Measurements from ENCODE around the gene AHI1. TPM values are rescaled to one million over a fixed set of nuclear protein-coding genes. Genes with fewer than 3 reads are reported as not detected.

The AHI1 gene
- total RNA-seq, 1 experiment from 2014 or later, result 26.5 TPM

DNA sequence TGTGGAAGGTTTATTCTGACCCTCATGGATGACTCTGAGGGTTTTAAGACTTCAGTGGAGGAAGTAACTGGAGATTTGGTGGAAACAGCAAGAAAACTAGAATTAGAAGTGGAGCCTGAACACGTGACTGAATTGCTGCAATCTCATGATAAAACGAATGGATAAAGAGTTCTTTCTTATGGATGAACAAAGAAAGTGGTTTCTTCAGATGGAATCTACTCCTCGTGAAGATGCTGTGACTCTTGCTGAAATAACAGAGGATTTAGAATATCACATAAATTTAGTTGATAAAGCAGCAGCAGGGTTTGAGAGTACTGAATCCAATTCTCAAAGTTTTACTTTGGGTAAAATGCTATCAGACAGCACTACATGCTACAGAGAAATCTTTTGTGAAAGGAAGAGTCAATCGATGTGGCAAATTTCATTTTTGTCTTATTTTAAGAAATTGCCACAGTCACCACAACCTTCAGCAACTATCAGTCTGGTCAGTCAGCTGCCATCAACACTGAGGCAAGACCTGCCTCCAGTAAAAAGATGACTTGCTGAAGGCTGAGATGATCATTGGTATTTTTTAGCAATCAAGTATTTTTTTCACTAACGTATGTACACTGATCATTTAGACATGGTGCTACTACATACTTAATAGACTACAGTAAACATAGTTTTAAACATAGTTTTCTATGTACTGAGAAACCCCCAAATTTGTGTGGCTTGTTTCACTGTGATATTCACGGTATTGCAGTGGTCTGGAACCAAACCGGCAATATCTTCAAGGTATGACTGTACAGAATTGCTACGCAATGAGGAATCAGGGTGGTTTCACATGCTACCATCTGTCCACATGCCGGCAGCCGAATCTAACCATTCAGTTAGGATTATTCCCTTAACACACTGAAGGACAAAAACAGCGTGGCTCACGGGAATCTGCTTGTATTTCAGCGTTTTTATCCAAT lies 167.4 kb downstream of the AHI1 start:
- intact Hi-C loops (cut with micrococcal nuclease), result no loop called here
- Mint-ChIP-seq H3K36me3 (ENCODE audit: insufficient read depth, unreplicated experiment) (peaks cover 13% of the 10 kb centered on the region), H3K27ac (ENCODE audit: low read depth, unreplicated experiment) (no peak overlapping the region), H3K4me3 (ENCODE audit: unreplicated experiment) (no peak overlapping the region), H3K4me1 (ENCODE audit: insufficient read depth, unreplicated experiment) (no peaks in the 10 kb centered on the region), H3K27me3 (ENCODE audit: insufficient read depth, unreplicated experiment) (no peaks in the 10 kb centered on the region), H3K9me3 (ENCODE audit: unreplicated experiment) (no peaks in the 10 kb centered on the region)
- DNase-seq (ENCODE audit: unreplicated experiment), result no peak
- BruUV-seq (replicated peaks), result no TSS peak
- ChIA-PET POLR2A (interaction anchor here (0.7 to 1.1 kb wide), 2 partner anchors 9 to 40 kb away, joined by 3 to 4 read pairs; no protein-coding TSS in a partner anchor), CTCF (no interaction called here)
- TF ChIP-seq, protein P1, sequence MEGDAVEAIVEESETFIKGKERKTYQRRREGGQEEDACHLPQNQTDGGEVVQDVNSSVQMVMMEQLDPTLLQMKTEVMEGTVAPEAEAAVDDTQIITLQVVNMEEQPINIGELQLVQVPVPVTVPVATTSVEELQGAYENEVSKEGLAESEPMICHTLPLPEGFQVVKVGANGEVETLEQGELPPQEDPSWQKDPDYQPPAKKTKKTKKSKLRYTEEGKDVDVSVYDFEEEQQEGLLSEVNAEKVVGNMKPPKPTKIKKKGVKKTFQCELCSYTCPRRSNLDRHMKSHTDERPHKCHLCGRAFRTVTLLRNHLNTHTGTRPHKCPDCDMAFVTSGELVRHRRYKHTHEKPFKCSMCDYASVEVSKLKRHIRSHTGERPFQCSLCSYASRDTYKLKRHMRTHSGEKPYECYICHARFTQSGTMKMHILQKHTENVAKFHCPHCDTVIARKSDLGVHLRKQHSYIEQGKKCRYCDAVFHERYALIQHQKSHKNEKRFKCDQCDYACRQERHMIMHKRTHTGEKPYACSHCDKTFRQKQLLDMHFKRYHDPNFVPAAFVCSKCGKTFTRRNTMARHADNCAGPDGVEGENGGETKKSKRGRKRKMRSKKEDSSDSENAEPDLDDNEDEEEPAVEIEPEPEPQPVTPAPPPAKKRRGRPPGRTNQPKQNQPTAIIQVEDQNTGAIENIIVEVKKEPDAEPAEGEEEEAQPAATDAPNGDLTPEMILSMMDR (IDR thresholded peaks at IDR 0.05; ENCODE audit: unreplicated experiment), result no peak

DNA sequence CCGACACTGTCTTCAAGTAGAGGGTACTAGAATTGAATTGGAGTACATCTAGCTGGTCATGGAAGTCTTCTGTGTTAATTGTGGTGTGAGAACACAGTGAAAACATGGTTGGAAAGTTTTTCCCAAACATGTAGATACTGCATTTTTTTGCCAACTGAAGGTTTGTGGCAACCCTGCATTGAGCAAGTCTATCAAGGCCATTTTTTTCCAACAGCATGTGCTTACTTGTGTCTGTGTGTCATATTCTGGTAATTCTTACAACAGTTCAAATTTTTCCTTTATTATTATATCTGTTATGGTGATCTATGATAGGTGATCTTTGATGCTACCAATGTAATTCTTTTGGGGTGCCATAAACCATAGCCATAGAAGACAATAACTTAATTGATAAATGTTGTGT lies 169.4 kb downstream of the AHI1 start:
- H3K4me3 Mint-ChIP-seq (ENCODE audit: unreplicated experiment), result no peak overlapping the region
- H3K9me3 Mint-ChIP-seq (ENCODE audit: unreplicated experiment), result no peaks in the 10 kb centered on the region
- no peak overlapping the region for H3K27ac Mint-ChIP-seq (ENCODE audit: low read depth, unreplicated experiment)
- BruUV-seq (replicated peaks), result no TSS peak
- ChIA-PET POLR2A (no interaction called here), CTCF (no interaction called here)
- intact Hi-C loops (cut with micrococcal nuclease), result no loop called here
- H3K36me3 Mint-ChIP-seq (ENCODE audit: insufficient read depth, unreplicated experiment), result peaks cover 15% of the 10 kb centered on the region
- DNase-seq (ENCODE audit: unreplicated experiment), result no peak
- no peaks in the 10 kb centered on the region for H3K4me1 Mint-ChIP-seq (ENCODE audit: insufficient read depth, unreplicated experiment)
- H3K27me3 Mint-ChIP-seq (ENCODE audit: insufficient read depth, unreplicated experiment), result no peaks in the 10 kb centered on the region
- TF ChIP-seq, protein P1 (IDR thresholded peaks at IDR 0.05; ENCODE audit: unreplicated experiment), result no peak

DNA sequence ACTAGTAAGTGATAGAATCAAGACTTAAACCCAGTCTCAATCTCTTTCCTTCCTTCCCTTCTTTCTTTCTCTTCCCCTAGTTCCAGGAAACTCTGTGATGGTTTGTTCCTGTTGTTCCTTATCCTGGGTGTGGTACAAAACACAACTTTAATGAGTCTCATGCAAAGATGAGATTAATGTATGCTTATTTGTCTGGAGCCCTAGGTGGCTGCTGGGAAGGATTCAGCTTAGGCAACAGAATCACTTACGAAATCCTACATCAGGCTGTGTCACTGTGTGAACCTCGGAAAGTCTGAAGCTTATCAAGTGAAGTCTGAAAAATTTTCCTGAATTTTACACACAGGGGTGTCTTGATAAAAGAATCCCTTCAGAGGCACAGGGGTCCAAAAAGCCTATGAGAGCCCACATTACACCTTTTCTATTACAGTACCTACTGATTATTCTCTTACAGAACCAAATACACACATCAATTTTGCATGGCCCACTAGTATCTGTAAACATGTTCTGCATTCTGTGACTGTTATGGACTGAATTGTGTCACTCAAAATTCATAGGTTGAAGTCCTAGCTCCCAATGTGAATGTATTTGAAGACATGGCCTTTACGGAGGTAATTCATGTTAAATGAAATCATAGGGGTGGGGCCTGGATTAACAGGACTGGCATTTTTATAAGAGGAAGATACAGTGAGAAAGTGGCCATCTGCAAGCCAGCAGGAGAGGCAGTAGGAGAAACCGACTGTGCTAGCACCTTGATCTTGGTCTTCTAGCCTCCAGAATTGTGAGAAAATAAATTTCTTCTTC lies 171.7 kb downstream of the AHI1 start:
- peak overlapping the region; percentile 16 for H3K27ac Mint-ChIP-seq (ENCODE audit: low read depth, unreplicated experiment)
- intact Hi-C loops (cut with micrococcal nuclease), result no loop called here
- no peaks in the 10 kb centered on the region for H3K9me3 Mint-ChIP-seq (ENCODE audit: unreplicated experiment)
- ChIA-PET POLR2A (no interaction called here), CTCF (interaction anchor here (0.6 to 0.7 kb wide), 3 partner anchors 35 to 186 kb away, joined by 3 to 4 read pairs (median 3); no protein-coding TSS in a partner anchor)
- TF ChIP-seq, protein P1 (IDR thresholded peaks at IDR 0.05; ENCODE audit: unreplicated experiment), result no peak
- no TSS peak for BruUV-seq (replicated peaks)
- H3K4me1 Mint-ChIP-seq (ENCODE audit: insufficient read depth, unreplicated experiment), result no peaks in the 10 kb centered on the region
- H3K27me3 Mint-ChIP-seq (ENCODE audit: insufficient read depth, unreplicated experiment), result no peaks in the 10 kb centered on the region
- H3K4me3 Mint-ChIP-seq (ENCODE audit: unreplicated experiment), result no peak overlapping the region
- peaks cover 15% of the 10 kb centered on the region for H3K36me3 Mint-ChIP-seq (ENCODE audit: insufficient read depth, unreplicated experiment)
- DNase-seq (ENCODE audit: unreplicated experiment), result peak; percentile 18

DNA sequence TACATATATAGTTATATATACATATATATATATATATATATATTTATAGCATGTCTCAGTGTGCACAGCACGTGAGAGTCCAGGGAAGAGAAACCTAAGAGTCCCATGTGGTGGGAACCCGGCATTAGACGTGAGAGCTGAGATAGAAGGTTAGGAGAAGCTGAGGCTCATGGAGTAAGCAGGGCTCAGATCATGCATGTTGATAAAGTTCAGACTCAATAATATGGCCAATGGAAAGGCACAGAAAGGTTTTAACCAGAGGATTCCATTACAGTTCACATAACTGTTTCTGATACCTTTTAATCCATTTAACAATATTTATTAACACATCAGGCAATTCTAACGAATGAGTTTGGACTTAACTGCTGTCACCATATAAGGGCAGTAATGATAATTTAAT lies 173.0 kb downstream of the AHI1 start:
- ChIA-PET POLR2A (no interaction called here), CTCF (interaction anchor here (0.6 to 1.9 kb wide), 2 partner anchors 10 to 95 kb away, joined by 3 to 4 read pairs; no protein-coding TSS in a partner anchor)
- Mint-ChIP-seq H3K27me3 (ENCODE audit: insufficient read depth, unreplicated experiment) (no peaks in the 10 kb centered on the region), H3K9me3 (ENCODE audit: unreplicated experiment) (no peaks in the 10 kb centered on the region), H3K27ac (ENCODE audit: low read depth, unreplicated experiment) (no peak overlapping the region), H3K4me3 (ENCODE audit: unreplicated experiment) (no peak overlapping the region), H3K36me3 (ENCODE audit: insufficient read depth, unreplicated experiment) (peaks cover 15% of the 10 kb centered on the region), H3K4me1 (ENCODE audit: insufficient read depth, unreplicated experiment) (no peaks in the 10 kb centered on the region)
- no TSS peak for BruUV-seq (replicated peaks)
- TF ChIP-seq, protein P1 (IDR thresholded peaks at IDR 0.05; ENCODE audit: unreplicated experiment), result no peak
- intact Hi-C loops (cut with micrococcal nuclease), result no loop called here
- DNase-seq (ENCODE audit: unreplicated experiment), result no peak
